H1 (cell line): Measurements from ENCODE around the gene CLCN5. TPM values are rescaled to one million over a fixed set of nuclear protein-coding genes. Genes with fewer than 3 reads are reported as not detected.

Experiments
- CEBPB ChIP-seq: IDR thresholded peaks from 2 replicates; pipeline ENCODE4 v1.6.1; 2012; ENCODE audit warnings: low read depth, low read length
- GABPA ChIP-seq: IDR thresholded peaks from 2 replicates; pipeline ENCODE4 v1.6.1; 2011; ENCODE audit warnings: mild to moderate bottlenecking, low read length, moderate library complexity, borderline replicate concordance; ENCODE audit not compliant: insufficient read depth
- NANOG ChIP-seq: IDR thresholded peaks from 2 replicates; pipeline ENCODE4 v1.6.1; 2011; ENCODE audit warnings: low read length, low read depth, mild to moderate bottlenecking, inconsistent platforms; ENCODE audit not compliant: insufficient read depth, poor library complexity, severe bottlenecking
- polyA plus RNA-seq, 7 experiments: library from polyadenylated mRNA; depleted of rRNA in 3 of 7; stranded (reverse) in 5 of 7; unstranded in 2 of 7; fragments of >200 nt in 5 of 7; fragments of 200-250 nt in 2 of 7; gene quantifications; 1 replicate in 5 of 7; 2 replicates in 1 of 7; 4 replicates in 1 of 7; pipeline versions ENCODE4 v1.2.1 to v1.2.3, GENCODE V29; 2011 to 2013; ENCODE audit warnings: missing spikeins in 2 of 7, mixed read lengths in 2 of 7
- total RNA-seq: library from RNA; stranded (reverse); fragmentation: NEBNext Ultra II Directional; extraction: Animal tissue kit (Norgen Biotek cat#: 25700); gene quantifications from 2 replicates; pipeline ENCODE4 v1.2.1, GENCODE V29; 2021

Gene CLCN5
- total and polyA plus RNA-seq, 2 of the 8 experiments (the other 6 are each of a cell fraction or from before 2014, with no cell fraction given): 4.2 to 9.7 TPM

DNA sequence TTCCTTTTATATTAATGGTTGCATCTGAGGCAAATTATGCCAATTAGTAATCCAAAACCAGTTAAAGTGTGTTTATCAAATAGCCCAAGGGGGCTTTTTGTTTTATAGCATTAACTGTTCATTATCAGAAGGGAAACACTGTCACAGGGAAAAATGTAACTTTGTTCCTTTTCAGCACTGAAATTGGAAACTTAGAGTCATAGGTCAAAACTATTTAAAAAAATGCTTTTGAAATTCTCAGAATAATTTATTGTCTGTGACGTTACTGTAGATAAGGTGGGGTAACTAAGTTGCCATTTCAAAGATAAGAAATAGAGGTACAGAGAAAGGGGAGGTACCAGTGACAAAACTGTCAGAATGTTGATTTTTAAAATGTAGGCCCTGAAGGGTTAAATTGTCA lies 149.1 kb downstream of the CLCN5 start (continued):
- TF ChIP-seq CEBPB (no peak), NANOG (no peak), GABPA (no peak)
